ENCODE data around the gene TSPAN18. TPM values are rescaled to one million over a fixed set of nuclear protein-coding genes. Genes with fewer than 3 reads are reported as not detected.

The TSPAN18 gene
- total RNA-seq, 1 experiment from 2014 or later, result 21.3 TPM

- POLR2A ChIA-PET, result no interaction called here
- ATAC-seq (no peak), DNase-seq (ENCODE audit: low read depth, low spot score) (no peak)
- no peak for TF ChIP-seq POLR2AphosphoS5 (IDR thresholded peaks at IDR 0.05; ENCODE audit: low read depth, low read length)
- TF ChIP-seq CTCF (IDR thresholded peaks at IDR 0.05), result no peak
- TF ChIP-seq TCF7L2 (IDR thresholded peaks at IDR 0.05; ENCODE audit: low read depth, low read length), result no peak
- no peak for TF ChIP-seq REST (IDR thresholded peaks at IDR 0.05; ENCODE audit: insufficient read depth in 1 of 2, low read depth in 2 of 2, low read length in 1 of 2)
- TF ChIP-seq SIN3A (IDR thresholded peaks at IDR 0.05; ENCODE audit: borderline replicate concordance, insufficient read depth, low read depth, low read length), result no peak
- H3K4me3 ChIP-seq (ENCODE audit: low read depth in 2 of 2, low read length in 2 of 2), result no peak overlapping the region
- BruUV-seq (replicated peaks), result no TSS peak
- H3K4me1 ChIP-seq (ENCODE audit: control insufficient read depth, insufficient read depth, low read length), result peaks cover 4% of the 10 kb centered on the region; the same call in 1 of the 2 replicates
- no peaks in the 10 kb centered on the region for H3K9me3 ChIP-seq (ENCODE audit: control insufficient read depth, insufficient read depth, low read depth, low read length)
- H3K27ac ChIP-seq (ENCODE audit: low read length), result no peak overlapping the region
- H3K27me3 ChIP-seq (ENCODE audit: control insufficient read depth, insufficient read depth, low read length), result no peaks in the 10 kb centered on the region
- in situ Hi-C loops (cut with HindIII; ENCODE audit: low pct_unique_long_range_greater_than_20kb, low sequenced_read_pairs), result no loop called here
- CTCF ChIA-PET, result no interaction called here
- intact Hi-C loops (cut with micrococcal nuclease; ENCODE audit: unreplicated experiment), result no loop called here
- no peaks in the 10 kb centered on the region for H3K36me3 ChIP-seq (ENCODE audit: control insufficient read depth, insufficient read depth, low read length)
These were observed 113.3 kb downstream of the TSPAN18 start for GRCh38 chr11:44840085-44840478.

- no peaks in the 10 kb centered on the region for H3K27me3 ChIP-seq (ENCODE audit: control insufficient read depth, insufficient read depth, low read length)
- POLR2A ChIA-PET, result no interaction called here
- no peak overlapping the region for H3K27ac ChIP-seq (ENCODE audit: low read length)
- DNase-seq (ENCODE audit: low read depth, low spot score) (no peak), ATAC-seq (no peak)
- TF ChIP-seq CTCF (IDR thresholded peaks at IDR 0.05) (no peak), REST (IDR thresholded peaks at IDR 0.05; ENCODE audit: insufficient read depth in 1 of 2, low read depth in 2 of 2, low read length in 1 of 2) (no peak), TCF7L2 (IDR thresholded peaks at IDR 0.05; ENCODE audit: low read depth, low read length) (no peak), SIN3A (IDR thresholded peaks at IDR 0.05; ENCODE audit: borderline replicate concordance, insufficient read depth, low read depth, low read length) (no peak), POLR2AphosphoS5 (IDR thresholded peaks at IDR 0.05; ENCODE audit: low read depth, low read length) (no peak)
- BruUV-seq (replicated peaks), result no TSS peak
- peaks cover 4% of the 10 kb centered on the region; the same call in 1 of the 2 replicates for H3K4me1 ChIP-seq (ENCODE audit: control insufficient read depth, insufficient read depth, low read length)
- intact Hi-C loops (cut with micrococcal nuclease; ENCODE audit: unreplicated experiment), result no loop called here
- H3K9me3 ChIP-seq (ENCODE audit: control insufficient read depth, insufficient read depth, low read depth, low read length), result no peaks in the 10 kb centered on the region
- in situ Hi-C loops (cut with HindIII; ENCODE audit: low pct_unique_long_range_greater_than_20kb, low sequenced_read_pairs), result no loop called here
- CTCF ChIA-PET, result no interaction called here
- H3K4me3 ChIP-seq (ENCODE audit: low read depth in 2 of 2, low read length in 2 of 2), result no peak overlapping the region
- H3K36me3 ChIP-seq (ENCODE audit: control insufficient read depth, insufficient read depth, low read length), result no peaks in the 10 kb centered on the region
These were observed 113.9 kb downstream of the TSPAN18 start for GRCh38 chr11:44840521-44841251.

Data from Panc1 (cell line).